T1000 (cell line): ENCODE results near the gene ELOVL6.
"Not testable (repeated sequence)": the region's sequence is repeated elsewhere in the genome, so short reads cannot be mapped to it uniquely, and the experiment has no call there.

Source experiments
- DNase-seq: peaks from one replicate; lab custom pipeline; 2025; ENCODE audit warnings: mixed read lengths; lab: John Stamatoyannopoulos, UW

Gene ELOVL6

DNA sequence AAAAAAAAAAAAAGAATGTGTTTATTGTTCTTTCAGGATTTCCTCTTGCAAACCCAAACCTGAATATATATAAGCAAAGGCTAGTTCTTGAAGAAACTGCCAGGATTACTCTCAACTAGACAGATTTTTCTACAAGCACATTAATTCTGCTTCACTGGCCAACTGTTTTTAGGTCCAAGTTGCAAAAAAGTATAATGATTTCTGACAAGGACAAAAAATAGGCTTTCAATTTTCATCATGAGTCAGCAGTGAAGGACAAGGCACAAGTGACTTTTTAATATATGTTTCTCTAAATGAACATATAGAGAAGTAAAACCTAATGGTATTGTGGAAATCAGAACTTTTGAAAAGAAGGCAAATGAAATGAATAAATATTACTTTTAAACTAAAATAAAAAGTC lies 73.7 kb downstream of the ELOVL6 start:
- DNase-seq = no peak

DNA sequence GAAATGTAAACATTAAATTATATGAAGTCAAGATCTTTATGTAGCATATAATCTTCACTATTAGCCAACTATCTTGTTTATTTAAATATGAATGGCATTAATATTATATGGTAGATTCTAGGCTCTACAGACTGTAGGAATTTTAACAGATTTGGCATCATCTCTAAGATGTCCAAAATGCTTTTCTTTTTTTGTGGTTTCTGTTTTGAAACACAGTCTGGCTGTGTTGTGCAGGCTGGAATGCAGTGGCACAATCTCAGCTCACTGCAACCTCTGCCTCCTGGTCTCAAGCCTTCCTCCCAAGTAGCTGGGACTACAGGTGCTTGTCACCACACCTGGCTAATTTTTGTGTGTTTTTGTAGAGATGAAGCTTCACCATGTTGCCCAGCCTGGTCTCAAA lies 76.2 kb downstream of the ELOVL6 start:
- DNase-seq = no peak

DNA sequence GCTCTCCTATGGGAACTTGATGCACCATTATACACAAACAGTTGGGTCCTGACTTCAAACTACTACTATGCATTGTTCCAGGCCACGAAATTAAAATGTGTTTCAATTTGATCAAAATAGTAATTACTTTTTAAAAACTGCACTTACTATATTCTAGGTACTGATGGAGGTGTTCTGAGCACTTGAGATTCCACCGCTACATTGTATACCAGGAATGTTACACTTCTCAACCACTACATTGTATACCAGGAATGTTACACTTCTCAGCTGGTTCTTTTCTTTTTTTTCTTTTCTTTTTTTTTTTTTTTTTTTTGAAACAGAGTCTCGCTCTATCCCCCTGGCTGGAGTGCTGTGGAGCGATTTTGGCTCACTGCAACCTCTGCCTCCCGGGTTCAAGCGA lies 77.9 kb downstream of the ELOVL6 start:
- DNase-seq = no peak

DNA sequence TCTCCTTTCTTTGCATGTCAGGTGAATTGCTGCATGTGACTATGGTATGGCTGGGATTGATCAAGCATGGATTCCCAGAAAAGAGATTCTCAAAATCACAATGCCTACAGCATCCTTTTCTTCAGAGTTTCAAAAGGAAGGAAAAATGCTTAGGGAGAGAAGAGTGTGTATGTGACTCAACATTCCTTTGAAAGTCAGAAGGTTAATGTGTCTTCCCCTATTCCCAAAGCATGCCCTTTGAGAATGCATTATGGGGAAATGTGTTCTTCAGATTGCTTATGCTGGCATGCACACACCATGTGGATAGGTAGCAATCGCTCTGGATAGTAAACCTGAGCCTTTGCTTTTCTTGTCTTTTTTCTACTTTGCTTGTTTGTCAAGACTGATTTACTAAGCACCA lies 78.5 kb downstream of the ELOVL6 start:
- DNase-seq = no peak

DNA sequence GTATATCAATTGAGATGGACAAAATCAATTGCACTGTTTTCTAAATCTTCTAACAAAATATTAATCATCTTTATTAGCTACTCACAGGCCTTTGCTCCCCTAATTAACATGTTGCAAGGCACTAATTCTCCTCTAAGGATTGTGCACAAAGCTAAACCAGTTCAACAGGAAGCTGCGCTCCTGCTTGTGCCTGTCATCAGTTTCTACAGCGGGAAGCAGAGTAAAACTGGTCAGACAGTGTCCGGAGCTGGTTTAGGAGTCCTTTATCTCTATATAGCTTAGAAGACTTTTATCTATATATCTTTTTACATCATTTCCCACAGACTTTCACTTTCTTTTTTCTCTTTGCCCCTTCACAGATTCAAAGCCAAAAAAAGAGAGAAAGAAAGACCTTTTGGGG lies 79.1 kb downstream of the ELOVL6 start:
- DNase-seq = no peak

DNA sequence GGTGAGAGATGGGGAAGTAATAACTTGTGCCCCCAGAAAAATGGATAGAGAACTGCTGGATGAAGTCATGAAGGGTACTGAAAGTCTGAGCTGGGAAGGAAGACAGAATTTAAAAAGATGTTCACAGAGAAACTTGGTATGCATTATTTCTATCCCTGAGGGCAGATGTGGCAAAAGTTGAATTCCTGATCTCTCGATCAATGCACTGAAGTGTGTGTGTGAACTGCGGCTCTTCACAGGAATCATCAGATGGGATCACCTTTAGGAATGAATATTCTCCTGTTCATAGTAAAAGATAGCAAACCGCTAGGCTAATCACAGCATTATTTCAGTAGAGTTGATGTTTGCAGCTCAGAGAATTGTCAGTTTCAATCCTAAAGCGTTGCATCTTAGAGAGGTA lies 86.4 kb downstream of the ELOVL6 start:
- no peak for DNase-seq

DNA sequence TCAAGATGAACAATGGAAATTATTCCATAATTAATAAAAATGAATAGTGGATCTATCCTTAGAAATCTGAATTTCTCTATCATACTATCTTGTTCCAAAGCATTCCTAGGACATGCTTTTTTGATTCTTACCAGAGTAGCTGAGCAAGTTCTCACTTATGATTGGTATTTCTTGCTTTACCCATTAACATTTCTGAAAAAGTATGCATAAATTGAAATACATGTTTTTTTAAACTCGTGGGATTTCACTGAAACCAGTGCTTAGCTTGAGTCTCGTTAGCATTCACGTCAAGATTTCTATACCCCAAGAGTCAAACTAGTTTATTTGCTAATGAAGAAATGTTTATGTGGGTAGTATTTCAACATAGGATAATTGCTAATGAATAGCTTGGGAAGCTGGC lies 89.0 kb downstream of the ELOVL6 start:
- no peak for DNase-seq

DNA sequence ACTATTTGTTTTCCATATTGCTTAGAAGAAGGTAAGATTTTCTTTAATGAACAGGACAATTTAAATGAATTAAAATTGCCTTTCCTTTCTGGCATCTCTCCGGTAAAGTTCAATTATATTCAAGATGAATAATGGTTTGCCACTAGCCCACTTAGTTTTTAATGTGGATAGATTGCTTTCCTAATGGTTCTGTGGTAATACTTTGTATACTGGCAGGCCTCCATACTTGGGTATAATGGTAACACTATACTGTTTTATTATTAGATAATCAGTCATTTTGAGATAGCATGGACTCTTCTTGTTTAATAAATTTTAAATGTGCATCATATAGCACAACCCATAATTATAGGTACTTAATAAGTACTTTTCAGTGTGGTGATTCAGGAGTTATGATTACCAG lies 89.5 kb downstream of the ELOVL6 start:
- no peak for DNase-seq

DNA sequence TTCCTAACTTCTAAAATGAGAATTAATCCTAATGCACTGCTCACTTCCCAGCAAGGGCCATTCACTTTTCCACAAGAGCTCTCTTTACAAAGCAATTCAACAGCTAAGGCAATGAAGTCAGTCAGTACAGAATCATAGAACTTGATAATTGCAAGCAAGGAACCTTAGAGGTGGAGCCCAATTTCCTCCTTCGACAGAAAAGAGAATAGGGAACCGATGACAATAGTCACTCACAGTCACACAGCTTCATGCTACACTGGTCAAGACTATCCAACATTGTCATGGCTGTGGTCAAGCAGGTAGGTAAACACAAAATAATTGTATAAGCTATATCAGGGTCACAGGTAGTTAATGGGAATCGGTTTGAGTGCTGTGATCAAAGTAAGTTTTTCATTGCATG lies 90.0 kb downstream of the ELOVL6 start:
- DNase-seq = no peak

DNA sequence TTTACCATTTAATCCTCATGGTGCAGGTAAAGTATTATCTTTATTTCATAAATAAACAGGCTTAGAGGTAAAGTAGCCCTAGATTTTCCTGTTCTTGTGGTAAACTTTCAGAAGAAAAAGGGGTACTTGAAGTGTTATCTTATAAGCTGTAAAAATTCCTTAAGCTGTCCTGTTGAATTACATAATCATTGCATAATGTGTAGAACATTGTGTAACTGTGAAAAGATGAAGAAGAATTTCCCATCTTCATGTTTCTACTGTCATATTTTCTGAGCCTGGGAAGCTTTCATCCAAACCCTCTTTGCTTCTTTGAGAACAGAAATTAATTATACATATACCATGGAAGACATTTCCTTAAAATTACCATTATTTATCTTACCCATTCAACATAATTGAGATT lies 90.5 kb downstream of the ELOVL6 start:
- no peak for DNase-seq

DNA sequence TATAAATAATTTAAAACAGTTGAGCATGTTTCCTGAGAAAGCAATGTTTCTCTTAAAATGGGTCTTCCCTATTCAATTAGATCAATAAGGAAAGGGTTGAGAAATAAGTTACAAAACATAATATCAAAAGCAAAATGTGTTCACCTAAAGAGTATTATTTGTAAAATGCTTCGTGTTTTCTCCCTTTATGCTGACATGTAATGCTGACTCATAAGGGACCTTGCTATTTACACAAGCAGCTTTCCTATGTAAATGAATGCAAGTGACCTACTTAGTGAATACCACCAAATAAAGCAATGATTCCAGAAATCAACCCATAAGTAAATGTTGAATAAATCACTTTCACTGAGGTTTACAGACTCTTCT lies 91.5 kb downstream of the ELOVL6 start:
- no peak for DNase-seq

DNA sequence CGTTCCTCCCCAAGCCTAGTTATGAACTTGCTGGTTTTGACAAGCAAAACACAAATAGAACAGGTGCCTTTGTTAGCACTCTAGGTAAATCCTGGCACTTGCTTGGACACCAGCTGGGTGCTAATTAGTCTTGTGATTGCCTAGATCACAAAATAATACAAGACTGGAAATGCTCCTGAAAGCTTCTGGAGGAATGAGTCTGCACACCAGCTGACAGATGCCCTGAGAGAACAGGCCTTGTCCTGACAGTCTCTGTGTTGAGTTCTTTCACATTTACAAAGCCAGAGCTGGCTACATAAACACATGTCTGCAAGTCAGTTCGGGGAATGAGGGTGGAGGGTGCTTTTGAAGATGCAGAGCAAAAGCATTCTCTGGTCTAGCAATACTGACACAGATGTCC lies 93.8 kb downstream of the ELOVL6 start:
- DNase-seq = no peak

DNA sequence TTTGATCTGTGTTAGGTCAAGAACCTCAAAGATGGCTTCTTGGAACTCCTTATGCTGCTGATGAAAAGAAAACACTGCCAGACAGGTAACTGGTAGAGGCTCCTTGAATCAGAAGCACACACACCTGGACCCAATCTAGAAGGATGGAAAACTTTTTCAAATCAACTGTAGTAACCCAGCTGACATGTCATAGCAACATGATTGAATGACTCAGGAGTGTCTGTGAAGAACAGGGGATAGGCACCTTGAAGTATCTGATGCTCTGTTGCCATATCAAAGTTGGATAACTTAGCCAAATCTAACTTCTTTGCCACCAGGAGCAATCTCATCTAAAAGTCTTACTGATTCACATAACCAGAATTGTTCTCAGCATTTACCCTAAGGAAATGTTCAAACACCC lies 98.8 kb downstream of the ELOVL6 start:
- DNase-seq = no peak

DNA sequence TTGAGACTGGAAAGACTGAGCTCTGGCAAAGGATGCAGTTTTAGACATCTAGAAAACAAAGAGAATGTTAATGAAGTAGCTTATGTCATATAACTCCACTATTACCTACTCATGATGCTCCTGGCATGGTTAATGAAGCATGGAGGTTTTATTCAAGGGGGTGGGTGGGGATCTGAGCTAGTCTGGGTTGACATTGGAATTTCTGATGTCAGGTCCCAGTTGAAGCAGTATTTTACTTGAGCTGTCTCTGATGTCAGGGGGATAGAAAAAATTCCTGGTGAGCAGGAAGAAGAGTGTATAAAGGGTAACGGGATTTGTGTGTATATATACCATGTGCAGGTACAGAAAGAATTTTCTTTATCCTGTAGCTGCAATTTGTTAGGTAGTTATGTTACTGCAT lies 102.0 kb downstream of the ELOVL6 start:
- DNase-seq = no peak

DNA sequence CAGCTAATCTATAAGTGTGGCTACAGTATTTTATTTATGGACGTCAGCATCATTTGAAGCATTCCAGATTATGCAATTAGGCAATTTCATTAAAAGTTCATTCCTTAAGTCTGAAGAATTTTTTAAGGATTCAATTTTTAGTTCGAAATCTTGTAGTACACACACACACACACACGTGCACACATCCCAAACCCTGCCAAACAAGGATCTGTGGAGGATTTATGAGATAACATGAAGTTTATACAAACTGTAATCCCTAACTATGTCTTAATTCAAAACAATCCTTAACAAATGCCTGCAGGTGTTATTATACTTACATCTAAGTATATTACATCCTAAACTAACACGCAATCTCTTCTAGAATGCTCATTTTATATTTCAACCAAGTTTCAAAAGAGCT lies 105.8 kb downstream of the ELOVL6 start:
- DNase-seq = no peak

DNA sequence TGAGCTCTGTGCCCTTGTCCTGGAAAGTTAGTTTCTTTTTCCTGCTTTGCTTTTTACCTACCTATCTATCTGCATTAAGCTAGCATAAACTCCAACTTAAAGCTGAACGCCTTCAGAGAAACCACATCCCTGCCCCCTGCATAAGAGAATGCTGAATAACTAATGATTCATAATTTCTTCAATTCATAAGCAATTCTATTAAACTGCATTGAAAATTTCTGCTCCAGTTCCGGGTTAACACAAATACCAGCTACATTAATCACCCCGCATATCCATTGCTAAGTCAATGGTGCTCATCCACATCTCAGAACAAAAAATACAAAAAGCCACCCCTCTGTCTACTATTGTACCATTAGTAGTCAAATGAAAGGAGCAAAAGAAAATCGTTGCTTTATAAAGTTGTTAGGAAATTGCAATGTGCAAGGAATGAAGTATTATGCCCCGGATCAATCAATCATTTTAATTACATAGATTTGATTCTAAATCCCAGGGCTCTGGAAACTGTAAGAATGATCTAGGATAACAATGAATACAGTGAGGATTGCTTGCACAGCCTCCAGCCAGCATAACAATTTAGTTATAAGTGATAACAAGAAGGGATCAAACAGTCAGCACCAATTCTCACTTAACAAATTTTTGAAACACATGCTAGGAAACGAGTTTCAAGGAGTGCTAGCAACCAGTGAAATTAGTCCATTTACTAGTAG lies 106.8 kb downstream of the ELOVL6 start:
- no peak for DNase-seq

DNA sequence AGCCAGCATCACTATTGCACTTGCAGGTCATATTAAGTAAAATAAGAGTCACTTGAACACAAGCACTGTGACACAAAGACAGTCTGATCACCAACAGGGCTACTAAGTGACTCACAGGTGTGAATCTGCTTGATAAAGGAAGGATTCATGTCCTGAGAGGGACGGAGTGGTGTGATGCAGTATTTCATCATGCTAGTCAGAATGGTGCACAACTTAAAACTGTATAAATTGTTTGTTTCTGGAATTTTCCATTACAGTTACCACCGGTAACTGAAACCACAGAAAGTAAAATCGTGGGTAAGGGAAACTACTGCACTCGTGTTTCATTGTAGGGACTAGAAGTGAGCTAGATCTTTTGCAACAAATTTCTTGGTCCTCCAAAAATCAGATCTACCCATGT lies 109.7 kb downstream of the ELOVL6 start:
- DNase-seq = no peak

DNA sequence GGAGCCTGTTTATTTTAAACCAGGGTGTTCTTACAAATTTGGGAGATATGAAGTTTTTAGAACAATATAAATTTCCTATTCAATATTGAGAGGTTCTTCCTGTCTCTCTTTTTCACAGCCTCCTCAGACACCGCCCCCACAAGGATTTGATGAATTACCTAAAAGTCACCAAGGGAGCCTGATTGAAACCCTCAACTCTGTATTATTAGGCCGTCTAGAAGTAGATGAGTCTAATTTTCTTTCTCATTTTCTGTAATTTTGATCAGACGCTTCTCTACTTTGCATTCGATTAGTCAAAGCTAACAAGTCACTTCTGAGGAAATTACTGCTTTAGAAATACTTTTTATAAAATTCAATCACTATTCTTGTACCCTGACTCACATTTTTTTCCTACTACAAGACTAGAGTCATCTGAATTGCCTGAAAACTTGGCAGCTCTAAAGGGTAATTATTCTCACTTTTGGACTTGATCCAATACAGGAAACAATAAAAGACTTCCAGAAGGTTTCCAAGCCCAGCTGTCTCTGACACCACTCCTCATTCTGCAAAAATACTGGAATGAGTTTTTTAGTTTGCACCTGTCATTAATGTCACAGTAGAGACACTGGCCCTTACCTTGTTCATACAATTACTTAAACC lies 111.2 kb downstream of the ELOVL6 start:
- no peak for DNase-seq

DNA sequence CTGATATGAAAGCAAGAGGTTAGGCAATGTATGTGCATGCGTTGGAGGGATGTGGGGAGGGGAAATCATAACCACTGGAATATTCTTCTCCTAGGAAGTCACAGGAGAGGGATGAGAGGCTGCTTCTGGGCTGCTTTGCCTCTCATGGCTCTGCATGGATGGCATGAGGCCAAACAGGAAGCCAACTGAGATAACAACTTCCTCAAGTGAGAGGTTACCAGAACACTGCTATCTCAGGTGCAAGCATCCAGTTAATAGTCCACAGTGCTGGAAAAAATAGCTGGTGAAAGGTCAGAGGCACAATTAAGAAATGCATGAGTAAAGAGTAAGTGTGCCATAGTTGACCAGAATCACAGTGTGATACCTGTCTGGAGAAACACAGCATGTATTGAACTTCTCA lies 113.3 kb downstream of the ELOVL6 start:
- no peak for DNase-seq

DNA sequence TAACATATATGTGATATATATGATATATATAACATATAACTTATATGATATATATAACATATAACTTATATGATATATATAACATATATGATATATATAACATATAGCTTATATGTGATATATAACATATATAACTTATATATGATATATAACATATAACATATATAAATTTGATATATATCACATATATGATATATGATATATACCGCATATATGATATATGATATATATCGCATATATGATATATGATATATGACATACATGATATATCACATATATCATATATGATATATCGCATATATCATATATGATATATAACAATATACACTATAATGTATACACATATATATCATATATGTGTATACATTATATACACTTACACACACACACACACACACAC lies 114.3 kb downstream of the ELOVL6 start:
- DNase-seq = no peak

DNA sequence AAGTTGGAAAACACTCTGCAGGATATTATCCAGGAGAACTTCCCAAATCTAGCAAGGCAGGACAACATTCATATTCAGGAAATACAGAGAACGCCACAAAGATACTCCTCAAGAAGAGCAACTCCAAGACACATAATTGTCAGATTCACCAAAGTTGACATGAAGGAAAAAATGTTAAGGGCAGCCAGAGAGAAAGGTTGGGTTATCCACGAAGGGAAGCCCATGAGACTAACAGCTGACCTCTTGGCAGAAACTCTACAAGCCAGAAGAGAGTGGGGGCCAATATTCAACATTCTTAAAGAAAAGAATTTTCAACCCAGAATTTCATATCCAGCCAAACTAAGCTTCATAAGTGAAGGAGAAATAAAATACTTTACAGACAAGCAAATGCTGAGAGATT lies 120.3 kb downstream of the ELOVL6 start:
- DNase-seq = not testable (repeated sequence)

DNA sequence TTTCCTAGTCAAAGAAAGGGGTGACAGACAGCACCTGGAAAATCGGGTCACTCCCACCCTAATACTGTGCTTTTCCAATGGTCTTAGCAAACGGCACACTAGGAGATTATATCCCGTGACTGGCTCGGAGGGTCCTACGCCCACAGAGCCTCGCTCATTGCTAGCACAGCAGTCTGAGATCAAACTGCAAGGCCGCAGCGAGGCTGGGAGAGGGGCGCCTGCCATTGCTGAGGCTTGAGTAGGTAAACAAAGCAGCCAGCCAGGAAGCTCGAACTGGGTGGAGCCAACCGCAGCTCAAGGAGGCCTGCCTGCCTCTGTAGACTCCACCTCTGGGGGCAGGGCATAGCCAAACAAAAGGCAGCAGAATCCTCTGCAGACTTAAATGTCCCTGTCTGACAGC lies 121.6 kb downstream of the ELOVL6 start:
- DNase-seq = not testable (repeated sequence)

DNA sequence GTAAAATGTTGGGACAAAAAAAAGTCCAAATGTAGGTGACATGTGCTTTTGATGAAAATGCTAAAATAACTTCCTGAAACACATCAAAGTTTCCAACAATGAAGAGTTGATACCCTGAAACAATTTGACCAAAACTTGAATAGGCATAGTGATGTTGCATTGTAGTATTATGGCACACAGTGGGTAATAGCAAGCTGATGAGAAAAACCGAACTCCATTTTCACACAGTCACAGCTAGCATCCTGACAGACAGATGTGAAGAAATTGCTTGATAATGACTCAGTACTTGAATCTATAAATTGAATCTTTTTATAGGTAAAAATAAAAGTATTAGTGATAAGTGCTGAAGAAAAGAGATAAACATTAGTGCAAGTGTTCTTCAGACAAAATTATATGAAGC lies 122.5 kb downstream of the ELOVL6 start:
- no peak for DNase-seq

DNA sequence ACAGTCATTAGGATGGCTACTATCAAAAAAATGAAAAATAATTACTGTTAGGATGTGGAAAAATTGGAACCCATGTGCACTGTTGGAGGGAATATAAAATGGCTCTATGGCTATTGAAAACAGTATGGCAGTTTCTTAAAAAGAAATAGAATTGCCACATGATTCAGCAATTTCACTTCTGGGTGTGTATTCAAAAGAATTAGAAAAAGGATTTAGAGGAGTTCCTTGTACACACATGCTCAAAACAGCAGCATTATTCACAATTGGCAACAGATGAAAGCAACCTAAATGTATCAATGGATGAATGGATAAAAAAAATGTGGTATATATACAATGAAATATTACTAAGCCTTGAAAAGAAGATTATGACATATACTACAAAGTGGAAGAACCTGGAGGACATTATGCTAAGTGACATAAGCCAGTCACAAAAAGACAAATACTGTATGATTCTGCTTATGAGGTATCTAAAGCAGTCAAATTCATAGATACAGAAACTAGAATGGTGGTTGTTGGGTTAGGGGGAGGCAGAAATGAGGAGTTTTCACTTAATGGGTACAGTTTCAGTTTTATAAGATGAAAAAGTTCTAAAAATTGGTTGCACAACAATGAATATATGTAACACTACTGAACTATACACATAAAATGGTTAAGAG lies 123.2 kb downstream of the ELOVL6 start:
- no peak for DNase-seq
